Measurements from ENCODE around the gene LAMA5.

Gene LAMA5

GRCh38 chr20:62298577-62299249 lies 68.4 kb downstream of the LAMA5 start:
- no peak for DNase-seq (ENCODE audit: low read depth)
- H3K4me3 ChIP-seq (ENCODE audit: low read depth, low read length) = no peak overlapping the region
- TF ChIP-seq, protein P1, sequence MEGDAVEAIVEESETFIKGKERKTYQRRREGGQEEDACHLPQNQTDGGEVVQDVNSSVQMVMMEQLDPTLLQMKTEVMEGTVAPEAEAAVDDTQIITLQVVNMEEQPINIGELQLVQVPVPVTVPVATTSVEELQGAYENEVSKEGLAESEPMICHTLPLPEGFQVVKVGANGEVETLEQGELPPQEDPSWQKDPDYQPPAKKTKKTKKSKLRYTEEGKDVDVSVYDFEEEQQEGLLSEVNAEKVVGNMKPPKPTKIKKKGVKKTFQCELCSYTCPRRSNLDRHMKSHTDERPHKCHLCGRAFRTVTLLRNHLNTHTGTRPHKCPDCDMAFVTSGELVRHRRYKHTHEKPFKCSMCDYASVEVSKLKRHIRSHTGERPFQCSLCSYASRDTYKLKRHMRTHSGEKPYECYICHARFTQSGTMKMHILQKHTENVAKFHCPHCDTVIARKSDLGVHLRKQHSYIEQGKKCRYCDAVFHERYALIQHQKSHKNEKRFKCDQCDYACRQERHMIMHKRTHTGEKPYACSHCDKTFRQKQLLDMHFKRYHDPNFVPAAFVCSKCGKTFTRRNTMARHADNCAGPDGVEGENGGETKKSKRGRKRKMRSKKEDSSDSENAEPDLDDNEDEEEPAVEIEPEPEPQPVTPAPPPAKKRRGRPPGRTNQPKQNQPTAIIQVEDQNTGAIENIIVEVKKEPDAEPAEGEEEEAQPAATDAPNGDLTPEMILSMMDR (IDR thresholded peaks at IDR 0.05; ENCODE audit: low read depth, low read length, missing control alignments) = no peak

- H3K4me3 ChIP-seq (ENCODE audit: low read depth, low read length) = no peak overlapping the region
- TF ChIP-seq, protein P1 (IDR thresholded peaks at IDR 0.05; ENCODE audit: low read depth, low read length, missing control alignments) = no peak
- no peak for DNase-seq (ENCODE audit: low read depth)
Measured at GRCh38 chr20:62297449-62298227, 69.5 kb downstream of the LAMA5 start.

- TF ChIP-seq, protein P1 (IDR thresholded peaks at IDR 0.05; ENCODE audit: low read depth, low read length, missing control alignments) = no peak
- H3K4me3 ChIP-seq (ENCODE audit: low read depth, low read length) = no peak overlapping the region
- DNase-seq (ENCODE audit: low read depth) = no peak
Measured at GRCh38 chr20:62296724-62297448, 70.2 kb downstream of the LAMA5 start.

DNA sequence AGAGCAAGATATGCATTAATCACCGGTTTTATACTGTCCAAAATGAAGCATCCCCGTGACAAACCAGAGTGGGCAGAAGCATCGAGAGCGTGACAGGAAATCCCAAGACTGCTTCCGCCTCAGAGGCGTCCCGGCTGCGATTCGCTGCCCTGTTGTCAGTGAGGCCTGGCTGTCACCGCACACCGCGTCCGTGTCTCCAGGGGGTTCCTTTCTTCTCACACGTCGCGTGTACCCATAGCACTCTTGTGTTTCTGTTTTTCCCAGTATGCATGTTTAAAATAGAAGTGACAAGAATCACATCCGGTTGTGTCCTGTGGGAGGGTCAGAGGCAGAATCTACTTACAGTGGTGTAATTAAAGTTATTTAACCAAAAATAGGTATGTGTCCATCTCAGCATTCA lies 72.6 kb downstream of the LAMA5 start:
- TF ChIP-seq, protein P1 (IDR thresholded peaks at IDR 0.05; ENCODE audit: low read depth, low read length, missing control alignments) = no peak
- no peak for DNase-seq (ENCODE audit: low read depth)

GRCh38 chr20:62293946-62294345 lies 73.2 kb downstream of the LAMA5 start:
- TF ChIP-seq, protein P1 (IDR thresholded peaks at IDR 0.05; ENCODE audit: low read depth, low read length, missing control alignments) = no peak
- no peak overlapping the region for H3K4me3 ChIP-seq (ENCODE audit: low read depth, low read length)
- no peak for DNase-seq (ENCODE audit: low read depth)

More for the DNA sequence above, 72.6 kb downstream of the LAMA5 start:
- no peak overlapping the region for H3K4me3 ChIP-seq (ENCODE audit: low read depth, low read length)

DNA sequence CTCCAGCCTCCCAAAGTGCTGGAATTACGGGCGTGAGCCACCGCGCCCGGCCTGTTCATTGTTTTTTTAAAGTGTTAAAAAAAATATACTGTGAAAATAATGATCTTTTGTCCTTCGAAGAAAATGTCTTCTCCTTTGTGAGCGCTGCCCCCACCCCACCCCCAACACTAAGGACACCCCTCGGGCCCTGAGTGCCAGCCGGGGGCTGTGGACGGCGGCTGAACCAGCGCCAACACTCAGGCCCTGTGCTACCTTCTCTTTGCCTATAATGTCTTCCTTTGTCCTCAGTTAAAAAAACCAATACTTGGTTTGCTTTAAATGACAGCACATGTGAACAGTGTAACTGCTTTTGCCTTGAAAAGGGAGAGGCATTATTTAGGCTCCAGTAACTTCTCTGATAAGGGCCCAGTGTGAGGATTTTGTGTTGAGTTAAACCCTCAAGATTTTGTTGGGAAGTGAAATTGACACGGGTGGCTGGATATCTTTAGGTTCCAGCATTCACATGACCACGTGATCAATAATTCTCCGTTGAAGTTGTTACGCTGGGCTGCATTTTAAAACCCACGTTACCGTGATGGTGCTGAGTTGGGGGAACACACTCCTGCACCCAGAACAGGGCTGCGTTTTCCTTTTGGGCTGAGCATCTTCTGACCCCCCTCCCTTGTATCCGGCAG lies 73.9 kb downstream of the LAMA5 start:
- H3K4me3 ChIP-seq (ENCODE audit: low read depth, low read length) = no peak overlapping the region
- DNase-seq (ENCODE audit: low read depth) = no peak
- TF ChIP-seq, protein P1 (IDR thresholded peaks at IDR 0.05; ENCODE audit: low read depth, low read length, missing control alignments) = no peak

Data from GM12864 (cell line).